GM19025 (cell line): ENCODE measurements around the gene HPS1.

Experiments
- ATAC-seq: cut with Tn5 transposase; IDR thresholded peaks from one replicate; pipeline ENCODE4 v1.9.1; 2021; ENCODE audit warnings: mild to moderate bottlenecking, low read depth, moderate library complexity; ENCODE audit not compliant: unreplicated experiment

Gene HPS1

GRCh38 chr10:98415731-98416119 lies 31.0 kb downstream of the HPS1 start:
- no peak for ATAC-seq

GRCh38 chr10:98414932-98415730 lies 31.6 kb downstream of the HPS1 start, which contains the start of gene PYROXD2:
Gene PYROXD2, minus strand, starts transcription at chr10:98415182. Its CDS starts 47 bp downstream, at chr10:98415135.
- no peak for ATAC-seq

GRCh38 chr10:98414578-98414931 lies 32.2 kb downstream of the HPS1 start:
- ATAC-seq: no peak

- no peak for ATAC-seq
Measured at GRCh38 chr10:98411768-98412167, 35.0 kb downstream of the HPS1 start.

- ATAC-seq: no peak
Measured at GRCh38 chr10:98411166-98411565, 35.6 kb downstream of the HPS1 start.

- no peak for ATAC-seq
Measured at GRCh38 chr10:98410759-98411158, 36.0 kb downstream of the HPS1 start.

- ATAC-seq: no peak
Measured at GRCh38 chr10:98410135-98410743, 36.5 kb downstream of the HPS1 start.

- ATAC-seq: peak; percentile 64
Measured at GRCh38 chr10:98408799-98409198, 37.9 kb downstream of the HPS1 start.

GRCh38 chr10:98407744-98408241 lies 38.9 kb downstream of the HPS1 start:
- ATAC-seq: no peak

GRCh38 chr10:98407017-98407743 lies 39.6 kb downstream of the HPS1 start:
- ATAC-seq: no peak

- no peak for ATAC-seq
Measured at GRCh38 chr10:98405422-98405821, 41.3 kb downstream of the HPS1 start.

GRCh38 chr10:98404571-98405359 lies 42.0 kb downstream of the HPS1 start:
- peak; percentile 38 for ATAC-seq

GRCh38 chr10:98403812-98404504 lies 42.8 kb downstream of the HPS1 start:
- ATAC-seq: no peak

GRCh38 chr10:98402931-98403718 lies 43.6 kb downstream of the HPS1 start:
- ATAC-seq: no peak

GRCh38 chr10:98402478-98402877 lies 44.3 kb downstream of the HPS1 start:
- no peak for ATAC-seq

GRCh38 chr10:98400482-98400881 lies 46.3 kb downstream of the HPS1 start:
- ATAC-seq: no peak

GRCh38 chr10:98399784-98400183 lies 47.0 kb downstream of the HPS1 start:
- ATAC-seq: no peak

- ATAC-seq: no peak
Measured at GRCh38 chr10:98397089-98397600, 49.6 kb downstream of the HPS1 start.
